ENCODE data around the gene NAA60. TPM values are rescaled to one million over a fixed set of nuclear protein-coding genes. Genes with fewer than 3 reads are reported as not detected.
A peak's percentile ranks its signal among the peaks of the same experiment; 100 is the strongest.

NAA60 gene
- total and polyA plus RNA-seq, 2 experiments from 2014 or later, result 47.2 to 82.4 TPM

DNA sequence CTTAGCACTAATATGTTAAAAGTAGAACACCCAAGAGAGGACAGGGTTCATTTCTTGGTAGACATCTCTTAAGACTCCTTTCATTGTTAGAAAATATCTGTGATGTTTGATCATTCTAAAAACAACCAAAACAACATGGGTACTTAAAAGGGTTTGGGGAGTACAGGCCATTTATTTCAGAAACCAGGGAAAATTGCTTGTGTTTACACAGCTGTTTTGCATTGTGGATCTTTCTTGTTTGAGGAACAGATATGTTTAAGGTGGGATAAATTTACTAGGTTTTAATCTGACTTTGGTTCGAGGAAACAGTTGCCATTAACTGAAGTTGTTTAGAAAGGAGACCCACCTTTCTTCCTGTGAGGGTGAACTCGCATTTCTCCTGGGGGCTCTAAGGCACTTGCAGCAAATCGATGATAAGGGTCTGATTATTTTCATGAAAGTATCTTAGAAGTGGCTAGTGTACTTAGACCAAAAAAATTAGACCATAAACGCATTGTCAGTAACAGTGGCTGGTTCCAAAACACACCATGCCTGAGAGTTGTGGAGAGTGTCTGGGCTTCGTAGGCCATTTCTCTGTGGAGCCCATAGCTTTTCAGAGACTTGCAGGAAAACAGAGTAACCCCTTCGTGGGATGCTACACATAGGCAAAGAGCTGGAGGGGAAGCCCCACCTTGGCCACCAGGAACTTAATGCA, 75.0 kb downstream of the NAA60 start:
- Histone ChIP-seq H3K4me1 (ENCODE audit: insufficient read depth) (peaks cover 11% of the 10 kb centered on the region), H3K27ac (peak overlapping the region; percentile 90), H3K27me3 (no peaks in the 10 kb centered on the region), H3K36me3 (replicated peaks; ENCODE audit: insufficient read depth, low read depth) (no peaks in the 10 kb centered on the region), H3K9me2 (replicated peaks; ENCODE audit: insufficient read depth) (no peaks in the 10 kb centered on the region), H3K4me2 (no peak overlapping the region), H2AFZ (no peak overlapping the region), H3K4me3 (no peak overlapping the region), H4K20me1 (ENCODE audit: insufficient read depth, poor library complexity, severe bottlenecking) (no peaks in the 10 kb centered on the region), H3K79me2 (no peaks in the 10 kb centered on the region), H3K9me3 (ENCODE audit: low read depth) (no peaks in the 10 kb centered on the region)
- TF ChIP-seq EZH2 (IDR thresholded peaks at IDR 0.05; ENCODE audit: borderline replicate concordance) (no peak), EZH2phosphoT487 (IDR thresholded peaks at IDR 0.05; ENCODE audit: low read depth, severe bottlenecking, unreplicated experiment) (no peak)
- TF ChIP-seq, protein P1, sequence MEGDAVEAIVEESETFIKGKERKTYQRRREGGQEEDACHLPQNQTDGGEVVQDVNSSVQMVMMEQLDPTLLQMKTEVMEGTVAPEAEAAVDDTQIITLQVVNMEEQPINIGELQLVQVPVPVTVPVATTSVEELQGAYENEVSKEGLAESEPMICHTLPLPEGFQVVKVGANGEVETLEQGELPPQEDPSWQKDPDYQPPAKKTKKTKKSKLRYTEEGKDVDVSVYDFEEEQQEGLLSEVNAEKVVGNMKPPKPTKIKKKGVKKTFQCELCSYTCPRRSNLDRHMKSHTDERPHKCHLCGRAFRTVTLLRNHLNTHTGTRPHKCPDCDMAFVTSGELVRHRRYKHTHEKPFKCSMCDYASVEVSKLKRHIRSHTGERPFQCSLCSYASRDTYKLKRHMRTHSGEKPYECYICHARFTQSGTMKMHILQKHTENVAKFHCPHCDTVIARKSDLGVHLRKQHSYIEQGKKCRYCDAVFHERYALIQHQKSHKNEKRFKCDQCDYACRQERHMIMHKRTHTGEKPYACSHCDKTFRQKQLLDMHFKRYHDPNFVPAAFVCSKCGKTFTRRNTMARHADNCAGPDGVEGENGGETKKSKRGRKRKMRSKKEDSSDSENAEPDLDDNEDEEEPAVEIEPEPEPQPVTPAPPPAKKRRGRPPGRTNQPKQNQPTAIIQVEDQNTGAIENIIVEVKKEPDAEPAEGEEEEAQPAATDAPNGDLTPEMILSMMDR (IDR thresholded peaks at IDR 0.05; ENCODE audit: poor library complexity), result no peak
- no peak for DNase-seq (ENCODE audit: low spot score)
- WGBS (ENCODE audit: low lambda C conversion rate, missing lambda C conversion rate), result 61% methylated on average over 6 of the region's 6 CpGs

DNA sequence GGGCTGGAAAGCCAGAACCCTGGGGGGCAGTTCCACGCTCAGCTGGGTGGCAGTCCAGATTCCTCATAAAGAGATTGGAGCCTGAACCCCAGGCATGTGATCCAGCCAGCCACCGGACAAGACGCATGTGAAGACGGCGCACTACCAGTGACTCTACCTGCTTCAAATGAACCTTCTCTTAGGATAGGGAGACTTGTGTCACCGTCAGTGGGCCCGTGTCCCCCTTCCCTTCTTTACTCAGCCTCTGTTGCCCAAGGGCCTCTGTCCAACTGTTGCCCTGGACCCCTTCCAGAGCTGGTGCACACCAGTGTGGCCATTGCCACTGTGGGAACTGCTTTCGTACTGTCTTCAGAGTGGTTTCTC, 75.5 kb downstream of the NAA60 start:
- no peak overlapping the region for H3K4me2 ChIP-seq
- no peaks in the 10 kb centered on the region for H3K36me3 ChIP-seq (replicated peaks; ENCODE audit: insufficient read depth, low read depth)
- H3K4me3 ChIP-seq, result no peak overlapping the region
- H3K79me2 ChIP-seq, result no peaks in the 10 kb centered on the region
- H3K27me3 ChIP-seq, result no peaks in the 10 kb centered on the region
- TF ChIP-seq, protein P1 (IDR thresholded peaks at IDR 0.05; ENCODE audit: poor library complexity), result no peak
- TF ChIP-seq EZH2phosphoT487 (IDR thresholded peaks at IDR 0.05; ENCODE audit: low read depth, severe bottlenecking, unreplicated experiment), result no peak
- no peak for TF ChIP-seq EZH2 (IDR thresholded peaks at IDR 0.05; ENCODE audit: borderline replicate concordance)
- no peak overlapping the region for H2AFZ ChIP-seq
- H3K9me2 ChIP-seq (replicated peaks; ENCODE audit: insufficient read depth), result no peaks in the 10 kb centered on the region
- H4K20me1 ChIP-seq (ENCODE audit: insufficient read depth, poor library complexity, severe bottlenecking), result no peaks in the 10 kb centered on the region
- H3K4me1 ChIP-seq (ENCODE audit: insufficient read depth), result peaks cover 11% of the 10 kb centered on the region
- 98% methylated on average over 8 of the region's 8 CpGs for WGBS (ENCODE audit: low lambda C conversion rate, missing lambda C conversion rate)
- no peaks in the 10 kb centered on the region for H3K9me3 ChIP-seq (ENCODE audit: low read depth)
- no peak for DNase-seq (ENCODE audit: low spot score)
- H3K27ac ChIP-seq, result peak overlapping the region; percentile 90

DNA sequence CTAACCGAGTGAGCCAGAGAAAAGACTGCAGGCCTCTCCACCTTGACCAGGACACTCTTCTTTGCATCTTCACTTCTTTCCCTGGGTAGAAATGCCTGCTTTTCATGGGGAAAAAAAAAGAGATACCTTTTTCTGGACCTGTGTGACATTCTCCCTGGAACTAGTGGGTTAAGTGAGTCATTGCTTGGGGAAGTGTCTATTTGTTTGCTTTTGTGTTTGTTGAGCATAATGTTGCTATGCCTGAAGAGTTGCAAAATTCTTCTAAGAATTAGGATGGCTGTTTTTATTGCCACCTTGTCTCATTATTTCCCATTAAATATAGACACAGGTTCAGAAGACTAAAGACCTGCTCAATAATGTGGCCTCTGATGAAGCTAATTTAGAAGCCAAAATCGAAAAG, 76.1 kb downstream of the NAA60 start:
- no peaks in the 10 kb centered on the region for H4K20me1 ChIP-seq (ENCODE audit: insufficient read depth, poor library complexity, severe bottlenecking)
- H3K9me3 ChIP-seq (ENCODE audit: low read depth), result no peaks in the 10 kb centered on the region
- no peak overlapping the region for H2AFZ ChIP-seq
- DNase-seq (ENCODE audit: low spot score), result no peak
- no peaks in the 10 kb centered on the region for H3K79me2 ChIP-seq
- no peaks in the 10 kb centered on the region for H3K36me3 ChIP-seq (replicated peaks; ENCODE audit: insufficient read depth, low read depth)
- H3K4me3 ChIP-seq, result no peak overlapping the region
- no peaks in the 10 kb centered on the region for H3K27me3 ChIP-seq
- no peak overlapping the region for H3K4me2 ChIP-seq
- H3K9me2 ChIP-seq (replicated peaks; ENCODE audit: insufficient read depth), result no peaks in the 10 kb centered on the region
- peak overlapping the region; percentile 90 for H3K27ac ChIP-seq
- TF ChIP-seq EZH2 (IDR thresholded peaks at IDR 0.05; ENCODE audit: borderline replicate concordance) (no peak), EZH2phosphoT487 (IDR thresholded peaks at IDR 0.05; ENCODE audit: low read depth, severe bottlenecking, unreplicated experiment) (no peak)
- TF ChIP-seq, protein P1 (IDR thresholded peaks at IDR 0.05; ENCODE audit: poor library complexity), result no peak
- WGBS (ENCODE audit: low lambda C conversion rate, missing lambda C conversion rate), result 94% methylated on average over 2 of the region's 2 CpGs
- peaks cover 11% of the 10 kb centered on the region for H3K4me1 ChIP-seq (ENCODE audit: insufficient read depth)

All from hepatocyte (in vitro differentiated cells).